Endodermal cell (in vitro differentiated cells): ENCODE measurements around the gene DDX10. TPM values are rescaled to one million over a fixed set of nuclear protein-coding genes. Genes with fewer than 3 reads are reported as not detected.

ENCODE experiments used
- DNase-seq: peaks from one replicate; pipeline ENCODE4 v3.0.0-alpha.2; 2017
- H3K27ac ChIP-seq: 2 replicates; pipeline ENCODE4 v1.5.1; 2013; ENCODE audit warnings: mild to moderate bottlenecking, low read depth, low read length, moderate library complexity
- H3K27me3 ChIP-seq: 2 replicates; pipeline ENCODE4 v1.6.1; 2013; ENCODE audit warnings: mild to moderate bottlenecking, low read length, moderate library complexity; ENCODE audit not compliant: insufficient read depth, control insufficient read depth, poor library complexity, severe bottlenecking
- H3K36me3 ChIP-seq: 2 replicates; pipeline ENCODE4 v1.7.0; 2013; ENCODE audit warnings: mild to moderate bottlenecking, low read length, moderate library complexity; ENCODE audit not compliant: control insufficient read depth, insufficient read depth
- H3K4me1 ChIP-seq: one replicate; pipeline ENCODE4 v1.7.0; 2013; ENCODE audit warnings: low read length; ENCODE audit not compliant: control insufficient read depth, insufficient read depth
- H3K4me3 ChIP-seq: 2 replicates; pipeline ENCODE4 v1.5.1; 2013; ENCODE audit warnings: mild to moderate bottlenecking, low read length, moderate library complexity
- H3K9ac ChIP-seq: 2 replicates; pipeline ENCODE4 v1.6.1; 2013; ENCODE audit warnings: mild to moderate bottlenecking, low read length, moderate library complexity; ENCODE audit not compliant: poor library complexity, severe bottlenecking; ENCODE audit errors: extremely low read depth
- H3K9me3 ChIP-seq: 2 replicates; pipeline ENCODE4 v1.6.1; 2013; ENCODE audit warnings: mild to moderate bottlenecking, low read length, moderate library complexity; ENCODE audit not compliant: control insufficient read depth
- H3K27ac Mint-ChIP-seq: 2 replicates; pipeline ENCODE4 v1.8.0; 2020; ENCODE audit warnings: mixed read lengths
- H3K27me3 Mint-ChIP-seq: 2 replicates; pipeline ENCODE4 v1.8.0; 2021; ENCODE audit warnings: mild to moderate bottlenecking, mixed read lengths; ENCODE audit not compliant: insufficient read depth
- H3K36me3 Mint-ChIP-seq: 2 replicates; pipeline ENCODE4 v1.8.0; 2020; ENCODE audit warnings: low read depth, mixed read lengths
- H3K4me1 Mint-ChIP-seq: 2 replicates; pipeline ENCODE4 v1.8.0; 2020; ENCODE audit warnings: mixed read lengths
- H3K4me3 Mint-ChIP-seq: 2 replicates; pipeline ENCODE4 v1.8.0; 2020; ENCODE audit warnings: mild to moderate bottlenecking, moderate library complexity, mixed read lengths
- H3K9me3 Mint-ChIP-seq: 2 replicates; pipeline ENCODE4 v1.8.0; 2020; ENCODE audit warnings: mild to moderate bottlenecking, mixed read lengths
- WGBS, 2 experiments: methylation state at CpG; one replicate each; pipeline versions ENCODE4 v1.1.5 to v1.1.7; 2013; ENCODE audit warnings: missing lambda C conversion rate in 2 of 2, mixed read lengths in 1 of 2; ENCODE audit not compliant: insufficient coverage in 1 of 2, insufficient read length in 1 of 2; 5-methylcytosine and 5-hydroxymethylcytosine counted together
- total RNA-seq, 2 donors: library from RNA; stranded (reverse); fragmentation: NEBNext Ultra II Directional in 1 of 2; extraction: Animal tissue kit (Norgen Biotek cat#: 25700) in 1 of 2; gene quantifications; 2 replicates in 1 of 2; 3 replicates in 1 of 2; pipeline ENCODE4 v1.2.1, GENCODE V29; 2021
- TF ChIP-seq, protein P1 (sequence below): fragments of 200-600 bp; sonication (generic); conservative IDR thresholded peaks from 2 replicates; pipeline ENCODE4 v1.5.0; 2021; ENCODE audit warnings: antibody characterized with exemption, mild to moderate bottlenecking

DDX10 gene
- total RNA-seq, 2 donors from 2014 or later: 31.1 to 32.7 TPM

GRCh38 chr11:108939135-108939534 lies 274.3 kb downstream of the DDX10 start:
- no peaks in the 10 kb centered on the region for H3K27me3 Mint-ChIP-seq
- H3K36me3 ChIP-seq: peaks cover 11% of the 10 kb centered on the region
- H3K36me3 Mint-ChIP-seq: peaks cover 18% of the 10 kb centered on the region
- 100% methylated on average over 1 of the region's 1 CpG; no CpG with 5 or more reads in 1 of the 2 experiments for WGBS, 2 experiments
- H3K27ac Mint-ChIP-seq: no peak overlapping the region
- no peak overlapping the region for H3K27ac ChIP-seq
- H3K4me3 Mint-ChIP-seq: no peak overlapping the region
- H3K9me3 ChIP-seq: no peaks in the 10 kb centered on the region
- no peaks in the 10 kb centered on the region for H3K27me3 ChIP-seq
- no peaks in the 10 kb centered on the region for H3K4me1 ChIP-seq
- no peaks in the 10 kb centered on the region for H3K9me3 Mint-ChIP-seq
- H3K4me3 ChIP-seq: no peak overlapping the region
- TF ChIP-seq, protein P1, sequence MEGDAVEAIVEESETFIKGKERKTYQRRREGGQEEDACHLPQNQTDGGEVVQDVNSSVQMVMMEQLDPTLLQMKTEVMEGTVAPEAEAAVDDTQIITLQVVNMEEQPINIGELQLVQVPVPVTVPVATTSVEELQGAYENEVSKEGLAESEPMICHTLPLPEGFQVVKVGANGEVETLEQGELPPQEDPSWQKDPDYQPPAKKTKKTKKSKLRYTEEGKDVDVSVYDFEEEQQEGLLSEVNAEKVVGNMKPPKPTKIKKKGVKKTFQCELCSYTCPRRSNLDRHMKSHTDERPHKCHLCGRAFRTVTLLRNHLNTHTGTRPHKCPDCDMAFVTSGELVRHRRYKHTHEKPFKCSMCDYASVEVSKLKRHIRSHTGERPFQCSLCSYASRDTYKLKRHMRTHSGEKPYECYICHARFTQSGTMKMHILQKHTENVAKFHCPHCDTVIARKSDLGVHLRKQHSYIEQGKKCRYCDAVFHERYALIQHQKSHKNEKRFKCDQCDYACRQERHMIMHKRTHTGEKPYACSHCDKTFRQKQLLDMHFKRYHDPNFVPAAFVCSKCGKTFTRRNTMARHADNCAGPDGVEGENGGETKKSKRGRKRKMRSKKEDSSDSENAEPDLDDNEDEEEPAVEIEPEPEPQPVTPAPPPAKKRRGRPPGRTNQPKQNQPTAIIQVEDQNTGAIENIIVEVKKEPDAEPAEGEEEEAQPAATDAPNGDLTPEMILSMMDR: no peak
- peaks cover 5% of the 10 kb centered on the region for H3K4me1 Mint-ChIP-seq
- no peak for DNase-seq
- no peak overlapping the region for H3K9ac ChIP-seq

- H3K27me3 ChIP-seq: no peaks in the 10 kb centered on the region
- WGBS, 2 experiments: 87 to 100% methylated on average over 1 to 4 of the region's 4 CpGs
- no peak overlapping the region for H3K27ac Mint-ChIP-seq
These were observed 279.0 kb downstream of the DDX10 start for GRCh38 chr11:108943853-108944252.

DNA sequence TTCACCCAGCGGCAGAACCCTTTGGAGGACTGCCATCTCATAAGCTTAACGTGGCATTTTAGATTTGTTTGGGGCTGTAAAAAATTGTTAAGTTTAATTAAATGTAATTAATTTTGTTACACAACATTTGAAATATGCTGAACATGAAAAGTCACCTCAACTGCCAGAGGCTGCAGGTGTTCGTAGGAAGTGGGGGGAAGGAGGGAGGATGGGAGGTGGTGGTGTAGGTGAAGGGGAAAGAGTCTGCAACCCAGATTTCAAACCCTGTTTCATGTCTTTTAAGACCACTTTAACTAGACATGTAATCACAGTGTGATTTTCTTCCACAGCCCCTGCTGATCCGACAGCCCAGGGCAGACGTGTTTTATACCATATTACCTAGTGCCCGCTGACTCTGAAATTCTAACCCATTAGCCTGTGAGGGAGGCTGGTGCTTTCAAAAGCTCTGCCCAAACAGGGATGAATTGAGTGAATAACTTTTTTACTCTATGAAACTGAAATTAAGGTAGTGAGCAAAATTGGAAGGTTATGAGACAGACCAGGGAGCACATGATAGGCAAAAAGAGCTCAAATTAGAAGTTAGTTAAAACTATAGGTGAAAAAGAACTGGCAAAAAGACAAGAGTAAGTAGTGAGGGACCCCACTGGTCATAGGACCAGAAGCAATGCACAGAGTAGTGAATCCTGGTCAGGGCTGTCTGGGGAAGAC lies 279.8 kb downstream of the DDX10 start:
- Histone ChIP-seq H3K27ac (no peak overlapping the region), H3K4me3 (no peak overlapping the region), H3K27me3 (no peaks in the 10 kb centered on the region), H3K9me3 (no peaks in the 10 kb centered on the region), H3K36me3 (peaks cover 11% of the 10 kb centered on the region), H3K4me1 (no peaks in the 10 kb centered on the region), H3K9ac (no peak overlapping the region)
- Mint-ChIP-seq H3K4me3 (no peak overlapping the region), H3K27ac (no peak overlapping the region), H3K9me3 (peaks cover 9% of the 10 kb centered on the region), H3K27me3 (no peaks in the 10 kb centered on the region), H3K36me3 (peaks cover 21% of the 10 kb centered on the region), H3K4me1 (no peaks in the 10 kb centered on the region)
- TF ChIP-seq, protein P1: no peak
- DNase-seq: no peak
- WGBS, 2 experiments: 96 to 100% methylated on average over 2 to 6 of the region's 6 CpGs

More at GRCh38 chr11:108943853-108944252, 279.0 kb downstream of the DDX10 start:
- DNase-seq: no peak
- peaks cover under 1% of the 10 kb centered on the region for H3K9me3 Mint-ChIP-seq
- TF ChIP-seq, protein P1: no peak
- H3K4me3 Mint-ChIP-seq: no peak overlapping the region
- no peaks in the 10 kb centered on the region for H3K9me3 ChIP-seq
- peaks cover 18% of the 10 kb centered on the region for H3K36me3 Mint-ChIP-seq
- no peaks in the 10 kb centered on the region for H3K27me3 Mint-ChIP-seq
- H3K4me1 Mint-ChIP-seq: peaks cover 3% of the 10 kb centered on the region
- no peaks in the 10 kb centered on the region for H3K4me1 ChIP-seq
- H3K27ac ChIP-seq: no peak overlapping the region
- H3K36me3 ChIP-seq: peaks cover 11% of the 10 kb centered on the region
- H3K4me3 ChIP-seq: no peak overlapping the region
- H3K9ac ChIP-seq: no peak overlapping the region
